K562 (cell line): ENCODE measurements around the gene PRSS12. TPM values are rescaled to one million over a fixed set of nuclear protein-coding genes. Genes with fewer than 3 reads are reported as not detected.
A peak's percentile ranks its signal among the peaks of the same experiment; 100 is the strongest.

ENCODE experiments used
- ATAC-seq: fragments of 200-7000 bp; cut with Tn5 transposase; 3 replicates; pipeline ENCODE4 v1.9.1; 2020; ENCODE audit warnings: moderate library complexity
- Bru-seq: library from RNA; stranded (reverse); fragments of 400-500 nt; gene quantifications from one replicate; lab custom pipeline; 2021; lab: Mats Ljungman, UMichigan
- BruChase-seq, 2 experiments: library from RNA; stranded (reverse); fragments of 400-500 nt; gene quantifications; one replicate each; lab custom pipeline; 2021; lab: Mats Ljungman, UMichigan
- BruUV-seq: library from RNA; stranded (reverse); fragments of 400-500 nt; replicated peaks from 2 replicates; lab custom pipeline; 2021; lab: Mats Ljungman, UMichigan
- CTCF ChIA-PET: fragments of 300-600 bp; formaldehyde crosslinking; extraction: SDS; loops from one replicate; lab custom pipeline; 2021; ENCODE audit warnings: low intra/inter-chr PET ratio; lab: Yijun Ruan, JAX
- POLR2A ChIA-PET: fragments of 300-600, 350-650 bp; sonication (Branson Sonifier 250); formaldehyde crosslinking; extraction: SDS; loops from one replicate; lab custom pipeline; 2021; ENCODE audit warnings: antibody characterized with exemption, inconsistent platforms; lab: Yijun Ruan, JAX
- DNase-seq, 4 experiments: peaks; one replicate each; pipeline versions ENCODE4 v3.0.0 to v3.0.0-alpha.2; 2011 to 2018; ENCODE audit warnings: low spot score in 3 of 4, mixed read lengths in 3 of 4; ENCODE audit errors: extremely low read depth in 1 of 4
- FAIRE-seq: peaks from 2 replicates; lab custom pipeline; 2011; peaks lifted over from hg19 to GRCh38; lab: Jason Lieb, UNC
- H2AFZ ChIP-seq: 2 replicates; pipeline ENCODE4 v1.6.0; 2011; ENCODE audit warnings: low read depth, low read length, control low read depth, inconsistent platforms
- H3K27ac ChIP-seq: fragments of 200-600 bp; 3 replicates; pipeline ENCODE4 v1.8.0; 2011; ENCODE audit warnings: low read depth, mild to moderate bottlenecking, control low read depth, inconsistent platforms, low read length, moderate library complexity, mixed read lengths; ENCODE audit errors: extremely low read depth
- H3K27me3 ChIP-seq, 2 experiments: fragments of 300-600 bp in 1 of 2; 2 replicates in 1 of 2; 3 replicates in 1 of 2; pipeline versions ENCODE4 v1.6.0 to v1.8.0; 2011; ENCODE audit warnings: inconsistent platforms in 2 of 2, low read length in 2 of 2, mild to moderate bottlenecking in 1 of 2, mixed read lengths in 1 of 2, moderate library complexity in 1 of 2; ENCODE audit not compliant: control insufficient read depth in 2 of 2, insufficient read depth in 2 of 2
- H3K36me3 ChIP-seq: fragments of 300-600 bp; 3 replicates; pipeline ENCODE4 v1.8.0; 2011; ENCODE audit warnings: mild to moderate bottlenecking, low read length, inconsistent platforms; ENCODE audit not compliant: control insufficient read depth, insufficient read depth
- H3K4me1 ChIP-seq, 2 experiments: fragments of 200-600 bp in 1 of 2; replicated peaks in 1 of 2; 2 replicates in 1 of 2; 3 replicates in 1 of 2; pipeline versions ENCODE4 v1.5.1 to v1.8.0; 2011; ENCODE audit warnings: inconsistent platforms in 2 of 2, low read length in 2 of 2, mild to moderate bottlenecking in 1 of 2, mixed read lengths in 1 of 2, moderate library complexity in 1 of 2; ENCODE audit not compliant: control insufficient read depth in 2 of 2, insufficient read depth in 2 of 2
- H3K4me2 ChIP-seq: 2 replicates; pipeline ENCODE4 v1.6.1; 2011; ENCODE audit warnings: low read length, control low read depth, inconsistent platforms, mixed read lengths; ENCODE audit not compliant: insufficient read depth
- H3K4me3 ChIP-seq: fragments of 200-600 bp; sonication (generic), shearing (Covaris generic); 2 replicates; pipeline ENCODE4 v1.5.1; 2016; ENCODE audit warnings: control low read depth, inconsistent platforms
- H3K79me2 ChIP-seq: fragments of 200-600 bp; 3 replicates; pipeline ENCODE4 v1.8.0; 2011; ENCODE audit warnings: low read length, inconsistent platforms; ENCODE audit not compliant: control insufficient read depth, insufficient read depth
- H3K9ac ChIP-seq, 2 experiments: 2 replicates each; pipeline versions ENCODE4 v1.6.0 to v1.6.1; 2011; ENCODE audit warnings: low read depth in 2 of 2, low read length in 2 of 2, control low read depth in 1 of 2, inconsistent platforms in 1 of 2, mild to moderate bottlenecking in 1 of 2, mixed read lengths in 1 of 2; ENCODE audit not compliant: insufficient read depth in 1 of 2
- H3K9me1 ChIP-seq: one replicate; pipeline ENCODE4 v1.6.0; 2011; ENCODE audit warnings: inconsistent platforms, mild to moderate bottlenecking, low read length, moderate library complexity; ENCODE audit not compliant: control insufficient read depth, insufficient read depth
- H3K9me3 ChIP-seq: replicated peaks from 2 replicates; pipeline ENCODE4 v1.5.1; 2011; ENCODE audit warnings: low read depth, low read length, inconsistent platforms; ENCODE audit not compliant: control insufficient read depth, insufficient read depth
- H4K20me1 ChIP-seq: replicated peaks from 2 replicates; pipeline ENCODE4 v1.6.1; 2011; ENCODE audit warnings: low read length, inconsistent platforms, mixed read lengths; ENCODE audit not compliant: control insufficient read depth, insufficient read depth
- CBX1 ChIP-seq: sonication (generic); IDR thresholded peaks from 2 replicates; pipeline ENCODE4 v1.6.1; 2016; ENCODE audit warnings: antibody characterized with exemption, low read depth, mild to moderate bottlenecking
- CTCF ChIP-seq, 3 experiments: IDR thresholded peaks in 2 of 3; conservative IDR thresholded peaks in 1 of 3; 2 replicates each; pipeline ENCODE4 v1.5.1; 2011 to 2012; ENCODE audit warnings: low read length in 3 of 3, mild to moderate bottlenecking in 3 of 3, control low read depth in 2 of 3, improper control_type of control experiment in 1 of 3, inconsistent platforms in 1 of 3, low read depth in 1 of 3, mixed read lengths in 1 of 3, moderate library complexity in 1 of 3; ENCODE audit not compliant: insufficient read depth in 2 of 3
- CTCFL ChIP-seq: IDR thresholded peaks from 2 replicates; pipeline ENCODE4 v1.6.1; 2011; ENCODE audit warnings: borderline replicate concordance, low read depth, mild to moderate bottlenecking, moderate library complexity, low read length; ENCODE audit not compliant: insufficient read depth, poor library complexity, severe bottlenecking
- E2F6 ChIP-seq, 2 experiments: IDR thresholded peaks; 2 replicates each; pipeline ENCODE4 v1.6.1; 2011; ENCODE audit warnings: borderline replicate concordance in 1 of 2, control low read depth in 1 of 2, low read depth in 1 of 2, low read length in 1 of 2, mild to moderate bottlenecking in 1 of 2, mixed read lengths in 1 of 2, moderate library complexity in 1 of 2; ENCODE audit not compliant: insufficient read depth in 1 of 2, insufficient read length in 1 of 2, poor library complexity in 1 of 2, severe bottlenecking in 1 of 2; ENCODE audit errors: extremely low read depth in 1 of 2
- PATZ1 ChIP-seq: fragments of 250-450 bp; sonication (Bioruptor Pico); IDR thresholded peaks from 2 replicates; pipeline ENCODE4 v1.5.0; 2020; ENCODE audit warnings: mild to moderate bottlenecking, borderline replicate concordance
- WGBS: fragments of 100-300 bp; shearing (Covaris generic); methylation state at CpG from one replicate; pipeline ENCODE4 v1.1.6; 2016; ENCODE audit warnings: low coverage, mixed read lengths; ENCODE audit not compliant: insufficient coverage; ENCODE audit errors: missing lambda C conversion rate; 5-methylcytosine and 5-hydroxymethylcytosine counted together
- in situ Hi-C: fragments of 300-500 bp; cut with MboI; formaldehyde crosslinking; loops from 4 replicates; pipeline ENCODE4 v1.15.0; 2018; ENCODE audit warnings: inconsistent platforms, mixed read lengths
- intact Hi-C: fragments of 100-400 bp; cut with micrococcal nuclease; formaldehyde crosslinking; loops from 2 replicates; pipeline ENCODE4 v1.14.2; 2022
- long read RNA-seq, 3 experiments: library from polyadenylated mRNA in 2 of 3; library from RNA in 1 of 3; unstranded in 2 of 3; stranded (forward) in 1 of 3; transcript quantifications; one replicate each; pipeline ENCODE4 v2.0.0, GENCODE V29; 2019 to 2022
- polyA minus RNA-seq, 3 experiments: library from RNA; depleted of rRNA, polyadenylated mRNA; stranded (reverse); fragments of >200 nt; gene quantifications; 2 replicates each; pipeline ENCODE4 v1.2.3, GENCODE V29; 2011
- polyA plus RNA-seq, 8 experiments: library from polyadenylated mRNA; depleted of rRNA in 4 of 8; stranded (reverse) in 5 of 8; unstranded in 3 of 8; fragments of >200 nt; fragmentation: Nextera tagmentation in 2 of 8; fragmentation: Illumina TruSeq in 1 of 8; extraction: Ambion mirVana in 2 of 8; extraction: Trizol in 1 of 8; gene quantifications; 2 replicates each; pipeline versions ENCODE4 v1.2.1 to v1.2.3, GENCODE V29; 2011 to 2014; ENCODE audit warnings: inconsistent platforms in 1 of 8, missing spikeins in 1 of 8
- total RNA-seq, 7 experiments: library from RNA; depleted of rRNA in 6 of 7; stranded (reverse); fragments of >200 nt in 6 of 7; fragmentation: Illumina TruSeq in 2 of 7; extraction: Trizol in 2 of 7; gene quantifications; 2 replicates each; pipeline versions ENCODE4 v1.2.1 to v1.2.3, GENCODE V29; 2011 to 2021; ENCODE audit warnings: low replicate concordance in 1 of 7

The PRSS12 gene
- total RNA-seq (2011; cell fraction: chromatin; rRNA removed; ENCODE audit: low replicate concordance): 0.05 TPM in 1 of 2 replicates, not detected in the other
- not detected in 2 replicates for total RNA-seq (2011; cell fraction: nucleolus; rRNA removed)
- total RNA-seq (2011; cell fraction: nucleoplasm; rRNA removed): not detected in 2 replicates
- total RNA-seq (2014; rRNA removed) (0.09 TPM in 1 of 2 replicates, not detected in the other), total RNA-seq (2014; rRNA removed; fragmentation: Illumina TruSeq; extraction: Trizol) (not detected in 2 replicates), total RNA-seq (2015; rRNA removed; fragmentation: Illumina TruSeq; extraction: Trizol) (not detected in 2 replicates), total RNA-seq (2021) (0.13 TPM in 1 of 2 replicates, not detected in the other), polyA plus RNA-seq (2011; rRNA removed) (0.03 TPM in 1 of 2 replicates, not detected in the other), polyA plus RNA-seq (2014; fragmentation: Illumina TruSeq; extraction: Trizol) (not detected in 2 replicates), polyA plus RNA-seq (2014; fragmentation: Nextera tagmentation; extraction: Ambion mirVana) (under 1 TPM; 0.06 to 0.11 TPM), polyA plus RNA-seq (2014; rRNA removed) (not detected in 2 replicates), polyA minus RNA-seq (2011; rRNA and poly(A)+ RNA removed) (not detected in 2 replicates), Bru-seq, nascent RNA (percentile 4 among the genes with signal in this experiment), BruChase-seq, experiment 1, labeled RNA remaining after a 2-hour chase (percentile 4 among the genes with signal in this experiment), BruChase-seq, experiment 2, labeled RNA remaining after a 6-hour chase (percentile 13 among the genes with signal in this experiment)
- polyA plus RNA-seq (2011; cell fraction: cytosol; rRNA removed): not detected in 2 replicates
- not detected in 2 replicates for polyA plus RNA-seq (2011; cell fraction: nucleus; rRNA removed)
- polyA plus RNA-seq (2012): 0.04 and 0.05 TPM in 2 replicates
- not detected in 2 replicates for polyA minus RNA-seq (2011; cell fraction: cytosol; rRNA and poly(A)+ RNA removed)
- polyA minus RNA-seq (2011; cell fraction: nucleus; rRNA and poly(A)+ RNA removed): 0.11 TPM in 1 of 2 replicates, not detected in the other
- long read RNA-seq, experiment 1: 0 reads
- long read RNA-seq, experiment 2: 0 reads
- long read RNA-seq, experiment 3: 0 reads

- H3K4me2 ChIP-seq: no peak within 1 kb of the TSS
- intact Hi-C loops (loop anchor here (5.0 kb wide), 1 partner anchor 71 kb away; no protein-coding TSS in a partner anchor), in situ Hi-C loops (no loop called here)
- peaks cover 2 to 16% of the 10 kb centered on the region in 2 experiments; a peak in 3 of 5 replicates for H3K27me3 ChIP-seq
- POLR2A ChIA-PET: interaction anchor here (0.6 kb wide), 1 partner anchor 407 kb away, joined by 4 read pairs; no protein-coding TSS in a partner anchor
- H2AFZ ChIP-seq: no peak within 1 kb of the TSS
- H3K9me1 ChIP-seq: no peaks in the 10 kb centered on the region
- TF ChIP-seq CTCFL (peak; percentile 77), E2F6 (IDR thresholded peaks at IDR 0.05; ENCODE audit: borderline replicate concordance in 1 of 2, extremely low read depth in 1 of 2, insufficient read depth in 1 of 2, insufficient read length in 1 of 2, low read depth in 1 of 2, low read length in 1 of 2, poor library complexity in 1 of 2, severe bottlenecking in 1 of 2) (peak in 1 of 2 experiments; percentile 65), CBX1 (no peak), PATZ1 (CRISPR knock-in tag) (no peak), CTCF (IDR thresholded peaks at IDR 0.05 in 2 of 3, conservative IDR thresholded peaks at IDR 0.05 in 1 of 3; ENCODE audit: insufficient read depth in 2 of 3, low read depth in 1 of 3, low read length in 3 of 3) (peak in 2 of 3 experiments; percentile 33 to 56; a peak in 5 of 6 replicates)
- no peak for FAIRE-seq
- H3K4me1 ChIP-seq: peaks cover 0 to 5% of the 10 kb centered on the region in 2 experiments; a peak in 1 of 5 replicates
- DNase-seq: peak; percentile 31 to 51 (median 42)
- no peaks in the 10 kb centered on the region for H4K20me1 ChIP-seq
- H3K4me3 ChIP-seq: no peak within 1 kb of the TSS
- no peaks in the 10 kb centered on the region for H3K36me3 ChIP-seq
- CTCF ChIA-PET: no interaction called here
- H3K9ac ChIP-seq: no peak within 1 kb of the TSS; a peak in 1 of 4 replicates
- no TSS peak for BruUV-seq
- H3K27ac ChIP-seq: no peak within 1 kb of the TSS
- H3K79me2 ChIP-seq: no peaks in the 10 kb centered on the region
- WGBS: 33% methylated on average over 27 of the region's 59 CpGs
- no peaks in the 10 kb centered on the region for H3K9me3 ChIP-seq
- peak; percentile 98 for ATAC-seq
Observed at GRCh38 chr4:118352843-118353533, at the start of gene PRSS12. Gene PRSS12 (minus strand): TSS chr4:118353003. CDS start chr4:118352720, 283 bp downstream.
